ENCODE results near the gene KNL1.
"Not testable (repeated sequence)": the region's sequence is repeated elsewhere in the genome, so short reads cannot be mapped to it uniquely, and the experiment has no call there.

The KNL1 gene

GRCh38 chr15:40582726-40583246, 11.3 kb upstream of the KNL1 start:
- DNase-seq: no peak

DNA sequence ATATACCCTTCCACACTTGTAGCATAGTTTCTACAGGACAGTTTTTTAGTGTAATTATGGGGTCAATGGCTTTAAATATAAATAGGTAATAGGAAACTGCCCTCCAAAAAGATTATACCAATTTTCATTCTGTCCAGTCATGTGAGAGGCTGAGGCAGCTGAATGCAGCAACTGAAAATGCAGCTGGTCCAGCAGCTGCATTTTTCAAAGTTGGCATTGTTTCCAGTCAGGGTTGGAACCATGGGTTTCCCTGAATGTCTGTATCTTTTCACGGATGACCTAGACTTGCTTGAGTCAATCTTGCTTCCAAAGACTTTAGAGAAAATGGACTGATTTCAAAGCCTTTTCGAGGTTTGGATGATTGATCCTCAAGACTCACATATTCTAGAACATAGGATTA, 9.9 kb upstream of the KNL1 start:
- DNase-seq: no peak

- no peak for DNase-seq
These were observed 3.4 kb upstream of the KNL1 start for GRCh38 chr15:40590667-40591050.

GRCh38 chr15:40591389-40591788, 2.7 kb upstream of the KNL1 start:
- no peak for DNase-seq

DNA sequence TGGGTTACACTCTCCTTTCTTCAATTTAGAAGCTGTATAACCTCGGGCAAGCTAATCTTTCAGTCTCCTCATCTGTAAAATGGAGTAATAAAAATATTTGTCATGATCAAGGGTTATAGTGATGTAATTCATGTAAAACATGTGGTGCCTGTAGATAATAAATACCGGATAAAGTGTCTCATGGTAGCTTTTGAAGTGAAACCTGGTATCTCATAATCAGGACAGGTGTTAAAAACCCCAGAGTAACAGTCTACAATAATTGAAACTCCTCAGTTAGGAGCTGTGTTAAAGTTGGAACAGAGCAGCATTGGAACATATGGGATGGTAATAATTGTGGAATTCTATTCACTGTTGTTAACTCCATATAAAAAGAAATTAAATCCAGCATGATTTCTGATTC, 884 bp upstream of the KNL1 start:
- DNase-seq: no peak

DNA sequence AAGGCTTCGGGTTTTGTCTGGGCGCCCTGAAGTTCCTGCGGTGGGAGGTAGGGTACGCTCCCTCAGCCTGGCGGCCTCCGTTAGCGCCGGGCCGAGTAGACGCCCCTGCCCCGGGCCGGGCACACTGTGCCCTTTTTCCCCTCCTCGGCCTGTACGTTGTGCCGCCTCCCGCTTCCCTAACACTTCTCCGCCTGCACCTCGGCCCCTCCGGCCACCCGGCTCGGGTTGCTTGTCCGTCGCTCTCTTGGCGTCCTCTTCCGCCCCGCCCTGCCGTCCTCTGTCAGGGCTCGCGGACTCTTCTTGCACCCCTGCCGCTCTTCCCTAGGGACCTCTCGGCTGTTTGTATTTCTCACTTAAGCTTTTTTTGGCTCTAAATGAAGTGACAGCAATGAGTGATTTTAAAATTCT, 384 bp downstream of the KNL1 start:
- no peak for DNase-seq

- DNase-seq: no peak
These were observed 1.2 kb downstream of the KNL1 start for GRCh38 chr15:40595219-40595618.

DNA sequence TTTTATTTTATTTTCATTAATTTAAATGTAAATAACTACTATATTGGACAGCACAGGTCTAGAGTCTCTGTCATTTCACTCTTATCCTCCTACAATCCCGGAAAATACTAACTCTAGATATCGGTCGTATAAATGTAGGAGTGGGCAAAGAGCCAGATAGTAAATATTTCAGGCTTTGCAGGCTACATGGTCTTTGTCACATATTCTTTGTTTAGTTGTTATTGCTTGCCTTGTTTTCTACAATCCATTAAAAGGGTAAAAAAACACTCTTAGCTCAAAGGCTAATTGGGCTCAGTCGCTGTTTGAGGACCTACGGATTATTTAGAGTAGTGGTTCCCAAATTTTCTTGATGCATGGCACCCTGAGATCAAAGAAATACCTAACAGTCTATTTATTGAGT, 1.7 kb downstream of the KNL1 start:
- DNase-seq: no peak

- no peak for DNase-seq
These were observed 3.0 kb downstream of the KNL1 start for GRCh38 chr15:40597024-40597423.

DNA sequence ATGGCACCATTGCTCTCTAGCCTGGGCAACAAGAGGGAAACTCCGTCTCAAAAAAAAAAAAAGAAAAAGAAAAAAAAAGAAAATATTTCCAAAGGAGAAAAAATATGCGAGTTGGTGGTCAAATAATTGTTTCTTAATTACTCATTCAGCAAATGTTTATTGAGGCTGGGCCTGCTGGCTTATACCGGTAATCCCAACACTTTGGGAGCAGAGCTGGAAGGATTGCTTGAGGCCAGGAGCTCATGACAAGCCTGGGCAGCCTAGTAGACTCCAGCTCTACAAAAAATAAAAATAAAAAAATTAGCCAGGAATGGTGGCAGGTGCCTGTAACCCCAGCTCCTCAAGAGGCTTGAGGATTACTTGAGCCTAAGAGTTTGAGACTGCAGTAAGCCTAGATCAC, 4.1 kb downstream of the KNL1 start:
- no peak for DNase-seq

DNA sequence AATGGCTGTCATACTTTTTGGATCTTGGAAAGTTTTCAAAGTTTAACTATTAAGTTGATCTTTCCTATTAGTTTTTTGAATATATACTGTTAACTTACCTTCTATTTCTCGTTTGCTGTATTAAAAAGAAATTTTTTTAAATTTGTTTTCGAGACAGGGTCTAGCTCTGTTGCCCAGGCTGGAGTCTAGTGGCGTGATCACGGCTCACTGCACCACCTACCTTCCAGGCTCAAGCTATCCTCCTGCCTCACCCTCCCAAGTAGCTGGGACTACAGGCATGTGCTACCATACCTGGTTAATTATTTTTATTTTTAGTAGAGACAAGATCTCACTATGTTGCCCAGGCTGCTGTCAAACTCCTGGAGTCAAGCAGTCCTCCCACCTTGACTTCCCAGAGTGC, 4.6 kb downstream of the KNL1 start:
- DNase-seq: no peak

- no peak for DNase-seq
These were observed 6.9 kb downstream of the KNL1 start for GRCh38 chr15:40600956-40601355.

- DNase-seq: no peak
These were observed 9.9 kb downstream of the KNL1 start for GRCh38 chr15:40603935-40604334.

GRCh38 chr15:40613080-40613479, 19.0 kb downstream of the KNL1 start:
- no peak for DNase-seq

GRCh38 chr15:40618023-40618422, 24.0 kb downstream of the KNL1 start:
- no peak for DNase-seq

DNA sequence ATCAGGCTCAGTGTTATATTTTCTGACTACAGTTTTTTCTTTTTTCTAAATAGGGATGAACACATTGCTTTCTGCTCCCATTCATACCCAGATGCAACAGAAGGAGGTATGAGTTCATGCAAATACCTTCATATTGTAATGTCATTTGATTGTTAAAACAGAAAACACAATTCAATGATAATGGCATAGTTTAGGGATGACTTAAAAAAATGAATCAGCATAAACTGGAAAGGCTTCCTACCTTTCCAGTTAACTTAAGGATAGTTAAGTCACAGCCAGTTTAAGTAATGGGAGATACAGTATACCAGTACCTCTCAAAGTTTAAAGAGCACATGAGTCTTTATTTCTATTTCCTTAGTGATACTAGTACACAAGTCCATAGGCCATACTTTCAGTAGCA, 24.9 kb downstream of the KNL1 start:
- DNase-seq: no peak

DNA sequence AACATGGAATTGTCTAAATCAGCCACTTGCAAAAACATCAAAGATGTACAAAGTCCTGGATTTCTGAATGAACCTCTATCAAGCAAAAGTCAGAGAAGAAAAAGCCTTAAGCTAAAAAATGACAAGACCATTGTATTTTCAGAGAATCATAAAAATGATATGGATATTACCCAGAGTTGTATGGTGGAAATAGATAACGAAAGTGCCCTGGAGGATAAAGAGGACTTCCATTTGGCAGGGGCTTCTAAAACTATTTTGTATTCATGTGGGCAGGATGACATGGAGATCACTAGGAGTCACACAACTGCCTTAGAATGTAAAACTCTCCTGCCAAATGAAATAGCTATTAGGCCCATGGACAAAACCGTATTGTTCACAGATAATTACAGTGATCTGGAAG, 29.3 kb downstream of the KNL1 start:
- DNase-seq: no peak

DNA sequence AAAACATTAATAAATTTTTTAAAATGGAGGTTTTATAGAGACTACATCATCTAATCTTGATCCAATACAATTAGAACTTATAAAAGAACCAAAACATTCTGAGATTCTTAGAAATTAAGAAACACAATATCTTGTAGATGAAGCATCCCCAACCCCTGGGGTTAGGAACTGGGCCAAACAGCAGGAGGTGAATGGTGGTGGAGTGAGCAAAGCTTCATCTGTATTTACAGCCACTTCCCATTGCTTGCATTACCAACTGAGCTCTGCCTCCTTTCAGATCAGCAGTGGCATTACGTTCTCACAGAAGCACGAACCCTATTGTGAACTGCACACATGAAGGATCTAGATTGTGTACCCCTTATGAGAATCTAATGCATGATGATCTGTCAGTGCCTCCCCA, 36.3 kb downstream of the KNL1 start:
- DNase-seq: no peak

DNA sequence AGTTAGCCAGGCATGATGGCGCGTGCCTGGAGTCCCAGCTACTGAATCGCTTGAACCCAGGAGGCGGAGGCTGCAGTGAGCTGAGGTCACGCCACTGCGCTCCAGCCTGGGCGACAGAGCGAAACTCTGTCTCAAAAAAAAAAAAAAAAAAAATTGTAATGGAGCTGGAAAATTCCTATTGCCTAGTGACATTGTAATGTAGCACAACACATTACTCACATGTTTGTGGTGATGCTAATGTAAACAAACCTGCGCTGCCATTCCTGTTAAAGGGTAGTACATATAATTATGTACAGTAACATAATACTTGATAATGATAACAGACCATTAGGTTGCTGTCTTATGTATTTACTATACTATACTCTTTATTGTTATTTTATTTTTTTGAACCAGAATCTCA, 39.1 kb downstream of the KNL1 start:
- DNase-seq: no peak

GRCh38 chr15:40637221-40637745, 43.2 kb downstream of the KNL1 start:
- no peak for DNase-seq

GRCh38 chr15:40639677-40640076, 45.6 kb downstream of the KNL1 start:
- DNase-seq: no peak

- DNase-seq: no peak
These were observed 53.5 kb downstream of the KNL1 start for GRCh38 chr15:40647523-40647922.

GRCh38 chr15:40650479-40650878, 56.4 kb downstream of the KNL1 start:
- no peak for DNase-seq

- no peak for DNase-seq
These were observed 66.6 kb downstream of the KNL1 start for GRCh38 chr15:40660686-40661085.

DNA sequence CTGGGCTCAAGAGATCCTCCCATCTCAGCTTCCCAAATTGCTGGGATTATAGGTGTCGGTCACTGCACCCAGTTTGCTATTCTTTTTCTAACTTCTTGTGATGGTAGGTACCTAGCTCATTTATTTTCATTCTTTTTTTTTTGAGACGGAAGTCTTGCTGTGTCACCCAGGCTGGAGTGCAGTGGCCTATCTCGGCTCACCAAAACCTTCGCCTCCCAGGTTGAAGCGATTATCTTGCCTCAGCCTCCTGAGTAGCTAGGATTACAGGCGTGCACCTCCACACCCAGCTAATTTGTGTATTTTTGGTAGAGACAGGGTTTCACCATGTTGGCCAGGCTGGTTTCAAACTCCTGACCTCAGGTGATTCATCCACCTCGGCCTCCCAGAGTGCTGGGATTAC, 70.9 kb downstream of the KNL1 start:
- DNase-seq: no peak

DNA sequence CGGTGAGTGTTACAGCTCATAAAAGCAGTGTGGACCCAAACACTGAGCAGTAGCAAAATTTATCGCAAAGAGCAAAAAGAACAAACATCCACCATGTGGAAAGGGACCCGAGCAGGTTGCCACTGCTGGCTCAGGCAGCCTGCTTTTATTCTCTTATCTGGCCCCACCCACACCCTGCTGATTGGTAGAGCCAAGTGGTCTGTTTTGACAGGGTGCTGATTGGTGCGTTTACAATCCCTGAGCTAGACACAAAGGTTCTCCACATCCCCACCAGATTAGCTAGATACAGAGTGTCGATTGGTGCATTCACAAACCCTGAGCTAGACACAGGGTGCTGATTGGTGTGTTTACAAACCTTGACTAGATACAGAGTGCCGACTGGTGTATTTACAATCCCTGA, 82.2 kb downstream of the KNL1 start:
- not testable (repeated sequence) for DNase-seq
